Heart left ventricle (tissue), 16 donors: ENCODE results near the gene KLHL35. TPM values are rescaled to one million over a fixed set of nuclear protein-coding genes. Genes with fewer than 3 reads are reported as not detected.

Source experiments
- ATAC-seq, 4 donors: fragments of 200-7000 bp; cut with Tn5 transposase; one replicate each; pipeline ENCODE4 v1.9.1; 2020 to 2022; ENCODE audit warnings: moderate library complexity in 4 of 4, mild to moderate bottlenecking in 3 of 4, moderate number of reproducible peaks in 1 of 4
- DNase-seq, 5 donors: peaks; one replicate each; pipeline ENCODE4 v3.0.0-alpha.2; 2020
- H3K27ac ChIP-seq, 12 donors: fragments of 200-600 bp; sonication (generic) in 4 of 12; one replicate each; pipeline versions ENCODE4 v1.5.0 to v1.8.0; 2016 to 2022; ENCODE audit warnings: mild to moderate bottlenecking in 2 of 12
- H3K27me3 ChIP-seq, 9 donors: fragments of 200-600 bp; sonication (generic) in 2 of 9; one replicate each; pipeline versions ENCODE4 v1.5.1 to v1.8.0; 2016 to 2022; ENCODE audit warnings: mild to moderate bottlenecking in 3 of 9
- H3K36me3 ChIP-seq, 9 donors: fragments of 200-600 bp; sonication (generic) in 2 of 9; one replicate each; pipeline versions ENCODE4 v1.5.0 to v1.8.0; 2018 to 2022; ENCODE audit warnings: mild to moderate bottlenecking in 2 of 9
- H3K4me1 ChIP-seq, 12 donors: fragments of 200-600 bp; sonication (generic) in 4 of 12; one replicate each; pipeline versions ENCODE4 v1.5.0 to v1.8.0; 2016 to 2022; ENCODE audit warnings: mild to moderate bottlenecking in 3 of 12
- H3K4me3 ChIP-seq, 12 donors: fragments of 200-600 bp; sonication (generic) in 4 of 12; one replicate each; pipeline versions ENCODE4 v1.5.0 to v1.8.0; 2017 to 2022; ENCODE audit warnings: mild to moderate bottlenecking in 9 of 12, moderate library complexity in 4 of 12
- H3K9me3 ChIP-seq, 12 donors: fragments of 200-600 bp; sonication (generic) in 4 of 12; one replicate each; pipeline versions ENCODE4 v1.5.0 to v1.8.0; 2016 to 2022; ENCODE audit warnings: mild to moderate bottlenecking in 1 of 12
- CTCF ChIP-seq, 12 donors: fragments of 200-600 bp; sonication (generic) in 4 of 12; IDR thresholded peaks; one replicate each; pipeline versions ENCODE4 v1.5.0 to v1.8.0; 2018 to 2022; ENCODE audit warnings: antibody characterized with exemption in 12 of 12, mild to moderate bottlenecking in 5 of 12
- POLR2A ChIP-seq, 2 donors: fragments of 450-650 bp; IDR thresholded peaks; one replicate each; pipeline ENCODE4 v1.6.1; 2017; ENCODE audit warnings: antibody characterized with exemption in 2 of 2, mild to moderate bottlenecking in 2 of 2, moderate library complexity in 2 of 2
- WGBS, 4 donors: extraction: QIAGEN DNeasy Blood & Tissue Kit in 2 of 4; methylation state at CpG; one replicate each; pipeline versions ENCODE4 v1.1.5 to v1.1.7; 2013 to 2018; 5-methylcytosine and 5-hydroxymethylcytosine counted together
- intact Hi-C, 10 donors: fragments of 100-400 bp; cut with DNase I; formaldehyde crosslinking; loops; one replicate each; pipeline versions ENCODE4 v1.11.1 to v1.14.2; 2022
- polyA plus RNA-seq, 2 donors: library from polyadenylated mRNA; stranded (reverse); fragments of 200-250 nt; gene quantifications; one replicate each; pipeline ENCODE4 v1.2.3, GENCODE V29; 2013
- total RNA-seq, 9 donors: library from RNA; depleted of rRNA in 2 of 9; stranded (reverse); fragments of >200 nt in 2 of 9; fragmentation: NEBNext Ultra II Directional in 3 of 9; extraction: Animal tissue kit (Norgen Biotek cat#: 25700) in 3 of 9; gene quantifications; one replicate each; pipeline versions ENCODE4 v1.1.0 to v1.2.4, GENCODE V29; 2016 to 2023
- donor health status: ischemic (EF 13 %, LVEDD 7.1; RV severe dilation, severe dysfunction).
- donor health status: healthy with polysubstance abuse.
- donor health status: DM: no; HTN: yes; CAD: no.
- donor health status: DM: no; HTN: no; CAD: no.
- donor health status: ischemic (EF 25% LVEDD 6.9; RV normal size, moderate dysfunction).
- donor health status: ischemic (EF 25% LVEDD 5.7; RV mildly dilated, moderate dysfunction).
- donor health status: healthy.
- donor health status: DM: yes; HTN: yes; CAD: no.
- donor health status: ischemic (EF 35%, LVEDD 5.7; RV mildly dilated, moderate dysfunction).
- donor health status: nonischemic (EF 11% LVEDD 7.7; RV severe dilation, severe dysfunction).
- donor health status: DM: yes; HTN: yes; CAD: no.
- donor health status: PGD.
- donor health status: ischemic (EF 29% LVEDD 5.4; RV normal size, mild dysfunction).
- donor health status: nonischemic (EF 23%, LVEDD 6.1; RV moderate dilation, normal function).

The KLHL35 gene
- total and polyA plus RNA-seq, 11 donors, result 0.11 to 1.1 (median 0.45) TPM; not detected in 1

- no peak overlapping the region for H3K4me3 ChIP-seq
- intact Hi-C loops, result no loop called here
- DNase-seq (no peak), ATAC-seq (no peak)
- no peak overlapping the region for H3K27ac ChIP-seq
- no peaks in the 10 kb centered on the region for H3K9me3 ChIP-seq
- TF ChIP-seq POLR2A (IDR thresholded peaks at IDR 0.05), result no peak
- no peak for TF ChIP-seq CTCF (IDR thresholded peaks at IDR 0.05)
- H3K27me3 ChIP-seq, result no peaks in the 10 kb centered on the region
- peaks cover 0 to 35% (median 20%) of the 10 kb centered on the region in 12 donors for H3K4me1 ChIP-seq
- no peaks in the 10 kb centered on the region for H3K36me3 ChIP-seq
- 71 to 94% (median 84%) methylated on average over 1 of the region's 1 CpG for WGBS, 4 donors
Observed at GRCh38 chr11:75474240-75474639, 41.2 kb upstream of the KLHL35 start.

DNA sequence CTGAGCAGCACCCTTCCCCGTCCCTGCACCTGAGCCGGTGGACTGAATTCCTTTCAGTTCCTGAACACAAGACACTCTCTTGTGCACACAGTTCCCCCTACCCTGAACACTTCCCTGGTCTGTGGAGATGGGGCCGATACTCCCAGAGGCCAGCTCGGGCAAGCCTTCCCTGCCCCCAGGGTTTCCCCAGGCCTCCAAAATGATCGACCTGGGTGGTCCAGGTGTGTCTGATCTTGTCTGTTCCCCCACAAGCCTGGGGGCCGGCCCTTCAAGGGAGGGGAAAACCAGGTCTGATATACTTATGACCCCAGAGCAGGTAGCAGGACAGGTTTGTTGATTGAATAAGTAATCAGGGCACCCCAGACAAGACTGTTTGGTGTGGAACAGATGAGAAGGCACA lies 40.7 kb upstream of the KLHL35 start:
- Histone ChIP-seq H3K9me3 (no peaks in the 10 kb centered on the region), H3K4me3 (no peak overlapping the region), H3K27ac (no peak overlapping the region), H3K4me1 (peaks cover 0 to 39% (median 24%) of the 10 kb centered on the region in 12 donors), H3K36me3 (no peaks in the 10 kb centered on the region), H3K27me3 (no peaks in the 10 kb centered on the region)
- ATAC-seq, result no peak
- peak in 1 of 5 donors; percentile 23 for DNase-seq
- TF ChIP-seq CTCF (IDR thresholded peaks at IDR 0.05) (no peak), POLR2A (IDR thresholded peaks at IDR 0.05) (no peak)
- intact Hi-C loops, result no loop called here
- WGBS, 4 donors, result 82 to 93% (median 93%) methylated on average over 5 to 6 of the region's 6 CpGs

DNA sequence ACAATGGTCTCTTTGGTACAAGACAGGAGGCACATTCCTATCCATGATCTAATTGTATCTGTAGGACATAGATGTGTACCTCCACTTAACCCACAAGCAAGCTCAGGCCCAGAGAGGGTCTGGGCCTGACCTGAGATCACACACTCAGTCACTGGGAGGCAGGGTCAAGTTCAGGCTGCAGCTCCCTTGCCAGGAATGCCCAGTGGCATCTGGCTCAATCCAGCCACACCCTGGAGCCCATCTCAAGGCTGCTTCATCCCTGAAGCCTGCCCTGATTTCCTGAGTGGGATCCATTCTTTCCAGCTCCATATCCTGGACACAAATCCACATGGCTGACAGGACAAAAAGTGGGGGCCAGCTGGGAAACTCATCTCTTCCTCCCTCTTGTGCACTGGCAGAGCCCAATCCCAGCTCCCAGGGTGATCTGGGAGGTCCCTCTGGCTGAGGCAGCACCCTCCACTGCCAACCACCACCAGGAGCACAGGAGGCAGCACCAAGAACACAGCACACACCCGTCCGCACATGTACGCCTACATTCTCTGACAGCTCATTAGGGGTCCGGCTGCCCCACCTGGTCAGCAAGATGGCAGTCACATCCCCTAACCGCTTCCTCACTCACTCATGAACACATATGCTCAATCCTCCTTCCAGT lies 39.2 kb upstream of the KLHL35 start:
- DNase-seq (peak in 1 of 5 donors; percentile 14), ATAC-seq (no peak)
- no peaks in the 10 kb centered on the region for H3K9me3 ChIP-seq
- no peaks in the 10 kb centered on the region for H3K27me3 ChIP-seq
- no peak overlapping the region for H3K4me3 ChIP-seq
- H3K27ac ChIP-seq, result no peak overlapping the region
- intact Hi-C loops, result no loop called here
- peaks cover 0 to 48% (median 30%) of the 10 kb centered on the region in 12 donors for H3K4me1 ChIP-seq
- no peaks in the 10 kb centered on the region for H3K36me3 ChIP-seq
- TF ChIP-seq POLR2A (IDR thresholded peaks at IDR 0.05) (no peak), CTCF (IDR thresholded peaks at IDR 0.05) (no peak)
- WGBS, 4 donors, result 94 to 99% (median 97%) methylated on average over 5 of the region's 5 CpGs

DNA sequence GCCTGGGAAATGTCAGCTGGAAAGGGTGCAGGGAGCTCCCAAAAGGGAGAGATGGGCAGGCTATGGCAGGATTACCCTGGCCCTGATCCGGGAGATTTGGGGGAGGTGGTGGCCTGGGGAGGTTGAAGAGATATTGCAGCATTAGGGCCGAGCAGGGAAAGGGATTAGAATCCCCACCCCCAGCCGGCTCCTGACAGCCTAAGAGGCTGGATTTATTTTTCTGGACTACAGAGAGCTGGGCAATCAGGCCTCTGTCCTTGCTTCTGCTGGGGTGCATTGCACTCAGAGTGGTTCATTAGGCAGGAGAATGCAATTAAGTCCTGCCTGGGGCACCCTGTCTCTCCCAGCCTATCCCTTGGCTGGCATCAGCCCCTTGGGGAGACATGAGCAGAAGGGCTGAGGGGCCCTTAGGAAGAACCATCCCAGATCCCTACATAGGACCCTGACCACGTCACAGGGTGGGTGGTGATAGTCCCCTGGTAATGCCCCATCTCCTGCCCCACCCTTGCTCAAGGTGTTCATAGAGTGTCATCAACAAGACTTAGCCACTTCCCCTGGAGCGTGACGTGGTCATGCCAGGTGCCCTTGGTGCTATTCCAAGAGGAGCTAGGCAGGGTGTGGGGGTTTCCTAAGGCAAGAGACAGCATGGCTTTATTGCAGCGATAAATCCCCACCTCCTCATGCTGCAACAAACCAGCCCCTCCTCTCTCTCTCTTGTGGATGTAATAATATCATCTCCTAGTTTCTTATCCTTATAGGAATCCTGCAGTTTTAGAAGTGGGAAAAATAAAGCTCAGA lies 38.4 kb upstream of the KLHL35 start:
- Histone ChIP-seq H3K27ac (no peak overlapping the region), H3K4me3 (no peak overlapping the region), H3K36me3 (no peaks in the 10 kb centered on the region), H3K27me3 (no peaks in the 10 kb centered on the region), H3K9me3 (no peaks in the 10 kb centered on the region), H3K4me1 (peaks cover 0 to 45% (median 27%) of the 10 kb centered on the region in 12 donors)
- no peak for TF ChIP-seq CTCF (IDR thresholded peaks at IDR 0.05)
- no peak for TF ChIP-seq POLR2A (IDR thresholded peaks at IDR 0.05)
- WGBS, 4 donors, result 93 to 98% (median 95%) methylated on average over 7 of the region's 7 CpGs
- DNase-seq (no peak), ATAC-seq (no peak)
- intact Hi-C loops, result no loop called here
